HUES64 (cell line): ENCODE data around the gene UBASH3B.

Experiments used
- H3K27ac ChIP-seq: 2 replicates; pipeline ENCODE4 v1.7.0; 2013; ENCODE audit warnings: low read depth, low read length, inconsistent platforms
- H3K27me3 ChIP-seq: 2 replicates; pipeline ENCODE4 v1.6.1; 2013; ENCODE audit warnings: mild to moderate bottlenecking, low read length; ENCODE audit not compliant: insufficient read depth
- H3K36me3 ChIP-seq: 2 replicates; pipeline ENCODE4 v1.6.1; 2013; ENCODE audit warnings: mild to moderate bottlenecking, low read length; ENCODE audit not compliant: insufficient read depth
- H3K4me1 ChIP-seq: 2 replicates; pipeline ENCODE4 v1.6.1; 2013; ENCODE audit warnings: mild to moderate bottlenecking, low read length, moderate library complexity; ENCODE audit not compliant: insufficient read depth
- H3K4me3 ChIP-seq: 2 replicates; pipeline ENCODE4 v1.5.1; 2013; ENCODE audit warnings: mild to moderate bottlenecking, low read length, moderate library complexity
- H3K9ac ChIP-seq: 2 replicates; pipeline ENCODE4 v1.6.1; 2013; ENCODE audit warnings: mild to moderate bottlenecking, low read depth, low read length
- H3K9me3 ChIP-seq: 2 replicates; pipeline ENCODE4 v1.6.1; 2013; ENCODE audit warnings: low read depth, low read length; ENCODE audit not compliant: insufficient read depth
- WGBS: fragments of 150-250, 120-280 bp; methylation state at CpG from one replicate; pipeline ENCODE4 v1.1.7; 2013; ENCODE audit warnings: missing lambda C conversion rate; 5-methylcytosine and 5-hydroxymethylcytosine counted together

UBASH3B gene

GRCh38 chr11:122650619-122651018 is 4.9 kb upstream of the UBASH3B start:
- Histone ChIP-seq H3K27ac (no peak overlapping the region), H3K9me3 (no peaks in the 10 kb centered on the region), H3K27me3 (peaks cover 22% of the 10 kb centered on the region), H3K36me3 (no peaks in the 10 kb centered on the region), H3K9ac (no peak overlapping the region), H3K4me3 (no peak overlapping the region), H3K4me1 (0 out of 2 replicates have a peak, but pooled peaks cover 3% of the 10 kb centered on the region)
- no CpG with 5 or more reads among the region's 1 CpG for WGBS

- Histone ChIP-seq H3K9ac (no peak overlapping the region), H3K27me3 (peaks cover 32% of the 10 kb centered on the region), H3K4me3 (no peak overlapping the region), H3K36me3 (no peaks in the 10 kb centered on the region), H3K4me1 (0 out of 2 replicates have a peak, but pooled peaks cover 3% of the 10 kb centered on the region), H3K27ac (no peak overlapping the region), H3K9me3 (no peaks in the 10 kb centered on the region)
- WGBS, result 90% methylated on average over 2 of the region's 2 CpGs
These were observed 3.0 kb upstream of the UBASH3B start for GRCh38 chr11:122652495-122652894.

GRCh38 chr11:122653916-122654585 is 1.5 kb upstream of the UBASH3B start:
- 0 out of 2 replicates have a peak, but pooled peaks cover 3% of the 10 kb centered on the region for H3K4me1 ChIP-seq
- H3K27ac ChIP-seq, result no peak overlapping the region
- H3K9me3 ChIP-seq, result no peaks in the 10 kb centered on the region
- 85% methylated on average over 7 of the region's 7 CpGs for WGBS
- no peak overlapping the region for H3K4me3 ChIP-seq
- peaks cover 35% of the 10 kb centered on the region for H3K27me3 ChIP-seq
- H3K36me3 ChIP-seq, result no peaks in the 10 kb centered on the region
- no peak overlapping the region for H3K9ac ChIP-seq

GRCh38 chr11:122656073-122656630 is 630 bp downstream of the UBASH3B start:
- under 1% methylated on average over 66 of the region's 66 CpGs for WGBS
- peak overlapping the region; percentile 62 for H3K9ac ChIP-seq
- peaks cover 35% of the 10 kb centered on the region for H3K27me3 ChIP-seq
- peaks cover 8% of the 10 kb centered on the region; the same call in 1 of the 2 replicates for H3K4me1 ChIP-seq
- H3K36me3 ChIP-seq, result no peaks in the 10 kb centered on the region
- no peaks in the 10 kb centered on the region for H3K9me3 ChIP-seq
- peak overlapping the region; percentile 25; the same call in 1 of the 2 replicates for H3K27ac ChIP-seq
- peak overlapping the region; percentile 77 for H3K4me3 ChIP-seq

GRCh38 chr11:122656631-122657101 is 1.1 kb downstream of the UBASH3B start:
- Histone ChIP-seq H3K27ac (no peak overlapping the region), H3K9ac (peak overlapping the region; percentile 62; the same call in 1 of the 2 replicates), H3K4me3 (peak overlapping the region; percentile 77), H3K9me3 (no peaks in the 10 kb centered on the region), H3K36me3 (no peaks in the 10 kb centered on the region), H3K27me3 (peaks cover 35% of the 10 kb centered on the region), H3K4me1 (peaks cover 11% of the 10 kb centered on the region; the same call in 1 of the 2 replicates)
- WGBS, result 1% methylated on average over 25 of the region's 25 CpGs

GRCh38 chr11:122659676-122660554 is 4.4 kb downstream of the UBASH3B start:
- Histone ChIP-seq H3K36me3 (no peaks in the 10 kb centered on the region), H3K9me3 (no peaks in the 10 kb centered on the region), H3K4me3 (no peak overlapping the region), H3K27me3 (peaks cover 18% of the 10 kb centered on the region), H3K4me1 (peaks cover 11% of the 10 kb centered on the region; the same call in 1 of the 2 replicates), H3K27ac (no peak overlapping the region), H3K9ac (no peak overlapping the region)
- WGBS, result 95% methylated on average over 11 of the region's 11 CpGs

GRCh38 chr11:122661182-122661945 is 5.8 kb downstream of the UBASH3B start:
- WGBS, result 86% methylated on average over 6 of the region's 7 CpGs
- H3K27me3 ChIP-seq, result peaks cover 13% of the 10 kb centered on the region
- H3K9me3 ChIP-seq, result no peaks in the 10 kb centered on the region
- no peaks in the 10 kb centered on the region for H3K36me3 ChIP-seq
- H3K4me1 ChIP-seq, result peaks cover 8% of the 10 kb centered on the region; the same call in 1 of the 2 replicates
- no peak overlapping the region for H3K9ac ChIP-seq
- no peak overlapping the region for H3K4me3 ChIP-seq
- H3K27ac ChIP-seq, result no peak overlapping the region

- H3K4me3 ChIP-seq, result no peak overlapping the region
- H3K9ac ChIP-seq, result no peak overlapping the region
- H3K4me1 ChIP-seq, result peaks cover 8% of the 10 kb centered on the region; the same call in 1 of the 2 replicates
- no peaks in the 10 kb centered on the region for H3K27me3 ChIP-seq
- H3K36me3 ChIP-seq, result no peaks in the 10 kb centered on the region
- WGBS, result 90% methylated on average over 13 of the region's 13 CpGs
- H3K9me3 ChIP-seq, result no peaks in the 10 kb centered on the region
- no peak overlapping the region for H3K27ac ChIP-seq
These were observed 7.7 kb downstream of the UBASH3B start for GRCh38 chr11:122663056-122663740.

- Histone ChIP-seq H3K9ac (no peak overlapping the region), H3K4me1 (peaks cover 8% of the 10 kb centered on the region; the same call in 1 of the 2 replicates), H3K36me3 (no peaks in the 10 kb centered on the region), H3K27me3 (no peaks in the 10 kb centered on the region), H3K4me3 (no peak overlapping the region), H3K27ac (no peak overlapping the region), H3K9me3 (no peaks in the 10 kb centered on the region)
- 90% methylated on average over 4 of the region's 4 CpGs for WGBS
These were observed 8.2 kb downstream of the UBASH3B start for GRCh38 chr11:122663764-122664163.

GRCh38 chr11:122664188-122664587 is 8.7 kb downstream of the UBASH3B start:
- Histone ChIP-seq H3K4me3 (no peak overlapping the region), H3K4me1 (peaks cover 8% of the 10 kb centered on the region; the same call in 1 of the 2 replicates), H3K27me3 (no peaks in the 10 kb centered on the region), H3K9ac (no peak overlapping the region), H3K27ac (no peak overlapping the region), H3K9me3 (peaks cover 2% of the 10 kb centered on the region; the same call in 1 of the 2 replicates), H3K36me3 (no peaks in the 10 kb centered on the region)
- WGBS, result 100% methylated on average over 1 of the region's 1 CpG
